ENCODE data around the gene CAPN10. TPM values are rescaled to one million over a fixed set of nuclear protein-coding genes. Genes with fewer than 3 reads are reported as not detected.

The CAPN10 gene
- total and polyA plus RNA-seq, 2 donors from 2014 or later = 26.3 to 50.9 TPM

GRCh38 chr2:240620149-240620731, 33.7 kb downstream of the CAPN10 start:
- peak in 2 of 5 donors; percentile 36 to 74 for DNase-seq
- H3K36me3 ChIP-seq (ENCODE audit: control insufficient read depth in 2 of 3, insufficient read depth in 3 of 3, low read length in 3 of 3) = no peaks in the 10 kb centered on the region
- no peak overlapping the region for H3K9ac ChIP-seq (ENCODE audit: low read length in 3 of 3)

GRCh38 chr2:240620859-240621258, 34.3 kb downstream of the CAPN10 start:
- no peaks in the 10 kb centered on the region for H3K36me3 ChIP-seq (ENCODE audit: control insufficient read depth in 2 of 3, insufficient read depth in 3 of 3, low read length in 3 of 3)
- no peak overlapping the region for H3K9ac ChIP-seq (ENCODE audit: low read length in 3 of 3)
- DNase-seq (peak in 2 of 5 donors; percentile 26 to 41), FAIRE-seq (no peak)
- no peak overlapping the region for H3K27ac ChIP-seq (ENCODE audit: low read depth in 2 of 2, low read length in 2 of 2)
- H3K4me3 ChIP-seq (ENCODE audit: low read length in 3 of 3) = no peak overlapping the region
- no peaks in the 10 kb centered on the region for H3K27me3 ChIP-seq (ENCODE audit: control insufficient read depth, insufficient read depth, low read length)
- TF ChIP-seq CTCF (IDR thresholded peaks at IDR 0.05; ENCODE audit: borderline replicate concordance, extremely low read depth, insufficient read depth) = no peak
- no peaks in the 10 kb centered on the region for H3K9me3 ChIP-seq (ENCODE audit: control insufficient read depth in 2 of 3, insufficient read depth in 1 of 3, low read length in 3 of 3)
- intact Hi-C loops (cut with DNase I) = no loop called here
- H3K4me1 ChIP-seq (ENCODE audit: control insufficient read depth in 2 of 3, insufficient read depth in 2 of 3, low read depth in 1 of 3, low read length in 3 of 3) = no peaks in the 10 kb centered on the region

More at GRCh38 chr2:240620149-240620731, 33.7 kb downstream of the CAPN10 start:
- TF ChIP-seq CTCF (IDR thresholded peaks at IDR 0.05; ENCODE audit: borderline replicate concordance, extremely low read depth, insufficient read depth) = no peak
- intact Hi-C loops (cut with DNase I) = no loop called here
- Histone ChIP-seq H3K27me3 (ENCODE audit: control insufficient read depth, insufficient read depth, low read length) (no peaks in the 10 kb centered on the region), H3K9me3 (ENCODE audit: control insufficient read depth in 2 of 3, insufficient read depth in 1 of 3, low read length in 3 of 3) (no peaks in the 10 kb centered on the region), H3K4me1 (ENCODE audit: control insufficient read depth in 2 of 3, insufficient read depth in 2 of 3, low read depth in 1 of 3, low read length in 3 of 3) (no peaks in the 10 kb centered on the region), H3K27ac (ENCODE audit: low read depth in 2 of 2, low read length in 2 of 2) (no peak overlapping the region), H3K4me3 (ENCODE audit: low read length in 3 of 3) (no peak overlapping the region)
- FAIRE-seq = no peak

- FAIRE-seq (no peak), DNase-seq (peak in 3 of 5 donors; percentile 23 to 28 (median 28))
- no peaks in the 10 kb centered on the region for H3K27me3 ChIP-seq (ENCODE audit: control insufficient read depth, insufficient read depth, low read length)
- no peaks in the 10 kb centered on the region for H3K36me3 ChIP-seq (ENCODE audit: control insufficient read depth in 2 of 3, insufficient read depth in 3 of 3, low read length in 3 of 3)
- no peaks in the 10 kb centered on the region for H3K4me1 ChIP-seq (ENCODE audit: control insufficient read depth in 2 of 3, insufficient read depth in 2 of 3, low read depth in 1 of 3, low read length in 3 of 3)
- TF ChIP-seq CTCF (IDR thresholded peaks at IDR 0.05; ENCODE audit: borderline replicate concordance, extremely low read depth, insufficient read depth) = no peak
- intact Hi-C loops (cut with DNase I) = no loop called here
- H3K4me3 ChIP-seq (ENCODE audit: low read length in 3 of 3) = no peak overlapping the region
- H3K27ac ChIP-seq (ENCODE audit: low read depth in 2 of 2, low read length in 2 of 2) = no peak overlapping the region
- no peaks in the 10 kb centered on the region for H3K9me3 ChIP-seq (ENCODE audit: control insufficient read depth in 2 of 3, insufficient read depth in 1 of 3, low read length in 3 of 3)
- no peak overlapping the region for H3K9ac ChIP-seq (ENCODE audit: low read length in 3 of 3)
These were observed 35.5 kb downstream of the CAPN10 start for GRCh38 chr2:240622060-240622411.
